GM12875 (cell line): ENCODE results near the gene ALAS1.

Experiments used
- H3K4me3 ChIP-seq: one replicate; pipeline ENCODE4 v1.5.1; 2011; ENCODE audit warnings: low read depth, low read length, control low read depth
- CTCF ChIP-seq: IDR thresholded peaks from 2 replicates; pipeline ENCODE4 v1.5.1; 2011; ENCODE audit warnings: low read depth, mild to moderate bottlenecking, control low read depth, inconsistent platforms, low read length, moderate library complexity, borderline replicate concordance; ENCODE audit not compliant: insufficient read depth

ALAS1 gene

GRCh38 chr3:52248816-52249547, 51.0 kb downstream of the ALAS1 start:
- no peak for TF ChIP-seq CTCF
- H3K4me3 ChIP-seq = no peak overlapping the region

GRCh38 chr3:52249683-52250082, 51.7 kb downstream of the ALAS1 start:
- TF ChIP-seq CTCF = no peak
- no peak overlapping the region for H3K4me3 ChIP-seq

- no peak overlapping the region for H3K4me3 ChIP-seq
- TF ChIP-seq CTCF = no peak
Measured at GRCh38 chr3:52250122-52250521, 52.2 kb downstream of the ALAS1 start.

GRCh38 chr3:52253314-52254304, 55.6 kb downstream of the ALAS1 start:
- no peak overlapping the region for H3K4me3 ChIP-seq
- TF ChIP-seq CTCF = no peak

- H3K4me3 ChIP-seq = no peak overlapping the region
- TF ChIP-seq CTCF = no peak
Measured at GRCh38 chr3:52254608-52255007, 56.6 kb downstream of the ALAS1 start.

GRCh38 chr3:52256159-52256558, 58.2 kb downstream of the ALAS1 start:
- no peak for TF ChIP-seq CTCF
- H3K4me3 ChIP-seq = no peak overlapping the region
